ENCODE data around the gene EFCAB11.
"Not testable (repeated sequence)": the region's sequence is repeated elsewhere in the genome, so short reads cannot be mapped to it uniquely, and the experiment has no call there.

EFCAB11 gene

DNA sequence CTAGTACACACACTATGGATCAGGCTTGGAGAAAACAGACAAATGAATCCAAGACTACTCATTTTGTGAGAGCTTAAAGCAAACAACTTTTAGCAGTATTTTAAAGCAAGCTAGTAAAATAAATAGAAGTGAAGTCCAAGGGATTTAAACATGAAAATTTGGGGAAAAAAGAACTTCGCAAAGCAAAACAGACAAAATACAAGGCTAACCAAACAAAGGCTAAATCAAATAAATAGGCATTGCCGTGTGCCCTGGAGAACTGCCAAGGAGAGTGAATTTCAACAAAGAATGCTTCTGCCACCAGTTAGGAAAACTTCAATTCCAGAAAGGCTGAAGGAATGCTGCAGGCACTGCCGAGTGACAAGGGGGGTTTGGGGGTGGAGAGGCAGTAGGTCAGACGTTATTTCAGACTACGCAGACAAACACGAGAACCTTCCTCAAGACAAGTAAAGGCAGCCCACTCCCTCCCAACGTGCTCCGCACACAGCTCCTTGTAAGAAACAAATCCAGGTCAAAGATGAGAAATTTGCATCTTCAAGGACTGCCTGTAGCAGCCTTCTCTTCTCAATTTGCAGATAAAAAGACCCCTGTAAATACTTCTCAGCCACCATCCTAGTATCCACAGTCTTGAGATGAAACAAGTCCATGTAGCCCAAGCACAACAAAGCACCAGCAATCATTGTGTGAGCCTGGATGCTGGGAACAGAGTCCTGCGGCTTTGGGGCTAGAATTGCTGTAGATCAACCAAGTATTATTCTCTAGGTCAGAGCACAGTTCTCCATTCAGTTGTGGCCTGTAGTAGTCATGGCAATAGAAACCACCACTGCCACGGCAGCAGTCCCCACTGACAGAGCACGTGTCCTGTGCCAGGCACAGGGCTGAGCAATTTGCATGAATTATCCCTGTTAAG, 43.3 kb downstream of the EFCAB11 start:
- peak; percentile 33 for DNase-seq (ENCODE audit: low read depth)

GRCh38 chr14:89910691-89911009, 43.9 kb downstream of the EFCAB11 start:
- DNase-seq (ENCODE audit: low read depth): no peak

GRCh38 chr14:89909586-89909985, 44.9 kb downstream of the EFCAB11 start:
- no peak for DNase-seq (ENCODE audit: low read depth)

DNA sequence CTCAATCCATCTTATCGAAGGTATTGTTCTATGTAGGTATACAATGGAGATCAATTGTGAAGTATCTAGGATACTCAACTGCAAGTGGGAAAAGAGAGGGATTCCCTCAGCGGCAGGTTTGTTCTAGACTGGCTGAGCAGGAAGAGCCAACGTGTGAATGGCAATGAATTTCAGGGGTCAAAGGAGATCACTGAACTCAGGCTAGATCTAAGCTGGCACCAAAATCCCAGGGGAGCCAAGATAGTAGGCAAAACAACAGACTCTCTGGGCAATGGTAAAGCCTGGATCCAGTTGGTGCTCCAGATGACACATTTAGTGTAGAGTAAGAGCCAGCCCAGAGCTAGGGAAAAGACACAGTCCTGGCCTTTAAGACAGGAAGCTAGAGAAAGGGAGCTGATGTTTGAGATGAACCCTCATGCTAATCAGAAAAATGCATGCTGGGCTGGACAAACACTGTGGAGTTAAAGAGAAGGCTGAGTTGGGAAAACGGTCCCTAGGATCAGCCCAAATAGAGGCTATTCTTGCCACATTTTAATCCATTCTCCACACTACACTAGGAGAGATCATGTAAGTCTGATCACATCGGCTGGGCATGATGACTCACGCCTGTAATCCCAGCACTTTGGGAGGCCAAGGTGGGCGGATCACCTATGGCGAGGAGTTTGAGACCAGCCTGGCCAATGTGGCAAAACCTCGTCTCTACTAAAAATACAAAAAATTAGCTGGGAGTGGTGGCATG, 45.6 kb downstream of the EFCAB11 start:
- DNase-seq (ENCODE audit: low read depth): no peak

DNA sequence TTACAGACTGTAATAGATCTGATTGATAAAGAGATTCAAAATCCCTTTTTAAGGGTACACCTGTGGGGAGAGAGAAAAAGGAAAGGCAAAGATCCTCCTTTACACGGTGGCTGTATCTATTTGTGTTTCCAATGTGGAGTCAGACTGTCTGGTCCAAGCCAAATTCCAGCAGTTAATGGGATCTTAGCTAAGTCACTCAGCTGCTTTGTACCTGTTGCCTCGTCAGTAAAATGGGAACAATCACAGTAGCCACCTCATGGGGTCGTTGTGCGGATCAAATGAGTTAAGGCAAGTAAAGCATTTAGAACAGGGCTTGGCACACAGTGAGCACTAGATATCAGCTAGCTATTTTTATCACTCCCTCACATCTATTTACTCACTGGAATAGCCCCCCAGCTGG, 46.9 kb downstream of the EFCAB11 start:
- DNase-seq (ENCODE audit: low read depth): no peak

DNA sequence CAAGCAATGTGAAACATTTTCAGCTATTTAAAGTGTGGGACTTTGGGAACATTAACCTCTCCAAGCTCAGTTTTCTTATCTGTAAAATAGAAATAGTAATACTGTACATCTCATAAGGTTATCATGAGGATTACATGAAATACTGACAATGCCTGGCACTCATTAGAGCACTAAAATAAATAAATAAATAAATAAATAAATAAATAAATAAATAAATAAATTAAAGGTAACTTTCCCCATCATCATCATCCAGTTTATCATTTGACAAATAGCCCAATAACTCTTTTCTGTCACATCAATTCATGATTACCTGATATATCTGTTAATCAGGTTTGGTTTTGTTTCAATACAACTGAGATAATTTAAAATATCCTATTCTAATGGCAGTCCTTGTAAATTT, 48.5 kb downstream of the EFCAB11 start:
- no peak for DNase-seq (ENCODE audit: low read depth)

- no peak for DNase-seq (ENCODE audit: low read depth)
Observed at GRCh38 chr14:89903340-89903952, 51.1 kb downstream of the EFCAB11 start.

- DNase-seq (ENCODE audit: low read depth): no peak
Observed at GRCh38 chr14:89902881-89903280, 51.6 kb downstream of the EFCAB11 start.

DNA sequence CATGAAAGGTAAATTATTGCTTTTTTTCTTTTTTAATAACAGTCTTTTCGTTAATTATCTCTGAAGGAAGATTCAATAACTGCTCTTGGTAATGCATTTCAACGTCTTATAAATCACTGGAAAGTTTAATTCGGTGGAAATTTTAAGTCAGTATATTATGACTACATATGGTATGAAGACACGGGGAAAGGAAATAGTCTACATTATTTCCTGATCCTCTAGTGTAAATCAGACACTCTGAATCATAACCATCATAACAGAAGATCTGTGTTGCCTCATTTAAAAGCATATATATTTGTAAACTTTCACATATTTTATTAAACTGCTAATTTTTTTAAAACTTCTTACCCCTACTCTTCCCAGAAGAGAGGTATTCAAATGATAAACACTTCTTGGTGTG, 53.7 kb downstream of the EFCAB11 start:
- DNase-seq (ENCODE audit: low read depth): no peak

DNA sequence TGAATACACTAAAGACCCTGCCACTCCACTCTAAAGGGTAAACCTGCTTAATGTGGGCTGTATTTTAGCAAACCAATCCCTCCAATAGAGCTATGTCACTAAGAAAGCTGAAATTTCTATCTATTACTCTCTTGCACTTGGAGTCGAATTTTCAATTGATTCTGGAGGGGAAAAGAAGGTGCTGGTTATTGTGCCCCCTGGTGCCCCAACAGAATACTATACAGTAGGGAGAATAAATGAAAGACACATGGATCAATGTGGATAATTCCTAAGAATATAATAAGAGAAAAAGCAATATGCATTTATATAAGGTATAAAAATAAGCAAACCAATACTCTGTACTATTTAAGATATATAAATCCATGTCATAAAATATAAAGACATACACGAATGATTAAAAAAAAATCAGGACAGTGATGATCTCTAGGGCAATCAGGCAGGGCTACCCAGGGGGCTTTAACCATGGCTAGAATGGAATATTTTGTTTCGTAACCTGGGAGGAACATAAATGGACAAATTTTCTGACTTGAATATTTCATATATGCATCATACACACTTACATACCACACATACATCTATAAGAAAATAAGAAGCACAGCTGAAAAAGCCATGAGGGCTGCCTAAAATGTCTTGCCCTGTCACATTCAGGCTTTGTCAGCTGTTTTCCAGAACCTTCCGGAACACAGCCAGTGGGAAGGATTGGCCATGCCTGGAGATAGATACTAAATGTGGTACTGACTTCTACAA, 54.4 kb downstream of the EFCAB11 start:
- no peak for DNase-seq (ENCODE audit: low read depth)

GRCh38 chr14:89899291-89899690, 55.2 kb downstream of the EFCAB11 start:
- no peak for DNase-seq (ENCODE audit: low read depth)

GRCh38 chr14:89893388-89893787, 61.1 kb downstream of the EFCAB11 start:
- DNase-seq (ENCODE audit: low read depth): not testable (repeated sequence)

- DNase-seq (ENCODE audit: low read depth): no peak
Observed at GRCh38 chr14:89892953-89893352, 61.6 kb downstream of the EFCAB11 start.

GRCh38 chr14:89891721-89892120, 62.8 kb downstream of the EFCAB11 start:
- not testable (repeated sequence) for DNase-seq (ENCODE audit: low read depth)

- no peak for DNase-seq (ENCODE audit: low read depth)
Observed at GRCh38 chr14:89891055-89891454, 63.5 kb downstream of the EFCAB11 start.

- no peak for DNase-seq (ENCODE audit: low read depth)
Observed at GRCh38 chr14:89890589-89890988, 63.9 kb downstream of the EFCAB11 start.

DNA sequence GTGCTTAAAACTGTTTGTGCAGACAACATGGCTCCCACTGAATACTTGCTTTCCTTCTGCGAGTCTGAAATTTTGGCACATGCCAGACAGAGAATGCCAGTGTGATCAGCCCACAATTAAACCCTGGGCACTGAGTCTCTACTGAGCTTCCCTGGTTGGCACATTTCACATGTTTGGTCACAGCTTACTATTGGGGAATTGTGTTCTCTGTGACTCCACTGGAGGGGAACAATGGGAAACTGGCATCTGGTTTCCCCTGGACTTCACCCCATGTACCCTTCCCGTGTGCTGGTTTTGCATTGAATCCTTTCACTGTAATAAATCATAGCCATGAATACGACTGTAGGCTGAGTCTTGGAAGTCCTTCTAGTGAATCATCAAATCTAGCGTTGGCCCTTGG, 64.9 kb downstream of the EFCAB11 start:
- no peak for DNase-seq (ENCODE audit: low read depth)

- no peak for DNase-seq (ENCODE audit: low read depth)
Observed at GRCh38 chr14:89884761-89885160, 69.8 kb downstream of the EFCAB11 start.

GRCh38 chr14:89881839-89882238, 72.7 kb downstream of the EFCAB11 start:
- DNase-seq (ENCODE audit: low read depth): no peak

GRCh38 chr14:89874091-89874490, 80.4 kb downstream of the EFCAB11 start:
- DNase-seq (ENCODE audit: low read depth): not testable (repeated sequence)

GRCh38 chr14:89870316-89870715, 84.2 kb downstream of the EFCAB11 start:
- no peak for DNase-seq (ENCODE audit: low read depth)

- no peak for DNase-seq (ENCODE audit: low read depth)
Observed at GRCh38 chr14:89869606-89870005, 84.9 kb downstream of the EFCAB11 start.
